Activated naive CD4-positive, alpha-beta T cell (primary cell): Measurements from ENCODE around the gene APOM.

Experiments
- DNase-seq, 4 experiments: peaks; one replicate each; lab custom pipeline; 2025; lab: John Stamatoyannopoulos, UW

Gene APOM

DNA sequence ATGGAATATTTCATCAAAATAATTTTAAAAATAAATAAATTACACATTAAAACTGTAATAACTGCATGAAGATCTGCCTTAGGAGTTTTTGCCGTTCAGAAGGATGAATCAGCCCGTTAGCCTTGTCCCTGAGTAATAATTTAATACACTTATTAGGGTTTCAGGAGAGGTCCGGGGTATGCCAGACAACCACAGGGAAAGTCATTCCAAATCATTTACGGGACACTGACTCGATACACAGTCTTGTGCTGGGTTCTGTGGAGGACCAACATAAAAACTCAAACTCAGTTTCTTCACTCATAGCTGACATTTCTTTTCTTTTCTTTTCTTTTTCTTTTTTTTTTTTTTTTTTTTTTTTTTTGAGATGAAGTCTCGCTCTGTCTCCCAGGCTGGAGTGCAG lies 50.2 kb downstream of the APOM start:
- DNase-seq, result no peak

DNA sequence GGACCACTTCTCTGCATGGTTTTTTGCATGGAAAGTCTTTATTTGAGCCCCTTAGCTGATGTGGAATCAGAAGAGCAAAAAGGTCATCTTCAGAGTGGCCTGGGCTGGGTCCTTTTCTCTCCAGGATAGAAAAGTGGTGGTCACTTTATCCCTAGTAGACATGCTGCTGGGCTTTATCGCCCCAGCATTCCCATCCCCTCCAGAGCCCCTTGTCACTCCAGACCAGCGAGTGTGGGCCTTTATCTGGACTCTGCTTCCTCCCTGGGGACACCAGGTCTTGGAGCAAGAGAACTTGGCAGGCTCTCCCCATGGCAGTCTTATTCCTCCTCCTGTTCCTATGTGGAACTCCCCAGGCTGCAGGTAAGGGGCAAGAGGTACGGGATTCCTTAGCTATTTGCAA lies 50.9 kb downstream of the APOM start, which contains the start of gene LY6G6F:
TSS of gene LY6G6F (plus strand) at position 268 of the 400 bp plus-strand sequence. CDS start at position 309, 41 bp downstream.
- no peak for DNase-seq

DNA sequence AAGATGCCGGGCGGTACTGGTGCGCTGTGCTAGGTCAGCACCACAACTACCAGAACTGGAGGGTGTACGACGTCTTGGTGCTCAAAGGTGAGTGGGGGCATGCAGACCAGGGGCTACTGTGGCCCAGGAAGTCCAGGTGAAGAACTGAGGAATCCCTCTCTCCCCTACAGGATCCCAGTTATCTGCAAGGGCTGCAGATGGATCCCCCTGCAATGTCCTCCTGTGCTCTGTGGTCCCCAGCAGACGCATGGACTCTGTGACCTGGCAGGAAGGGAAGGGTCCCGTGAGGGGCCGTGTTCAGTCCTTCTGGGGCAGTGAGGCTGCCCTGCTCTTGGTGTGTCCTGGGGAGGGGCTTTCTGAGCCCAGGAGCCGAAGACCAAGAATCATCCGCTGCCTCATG lies 52.0 kb downstream of the APOM start:
- DNase-seq, result no peak
